Gastrocnemius medialis (tissue), 4 donors: ENCODE results near the gene DISP1. TPM values are rescaled to one million over a fixed set of nuclear protein-coding genes. Genes with fewer than 3 reads are reported as not detected.

ENCODE experiments used
- ATAC-seq, 2 donors: fragments of 150-250 bp; one replicate each; pipeline ENCODE4 v1.9.1; 2016
- DNase-seq, 2 donors: peaks; one replicate each; pipeline ENCODE4 v3.0.0-alpha.2; 2019
- H3K27ac ChIP-seq, 4 donors: fragments of 200-600 bp; sonication (generic); 1 replicate in 1 of 4; 2 replicates in 3 of 4; pipeline ENCODE4 v1.5.1; 2016 to 2018; ENCODE audit warnings: mild to moderate bottlenecking in 2 of 4, moderate library complexity in 1 of 4
- H3K27me3 ChIP-seq, 3 donors: fragments of 200-600 bp; sonication (generic) in 2 of 3; 1 replicate in 1 of 3; 2 replicates in 2 of 3; pipeline versions ENCODE4 v1.5.1 to v1.6.0; 2016 to 2019; ENCODE audit warnings: mild to moderate bottlenecking in 1 of 3, moderate library complexity in 1 of 3
- H3K36me3 ChIP-seq, 2 donors: fragments of 200-600 bp; sonication (generic) in 1 of 2; one replicate each; pipeline ENCODE4 v1.5.1; 2017 to 2018
- H3K4me1 ChIP-seq, 2 donors: fragments of 200-600 bp; sonication (generic) in 1 of 2; one replicate each; pipeline ENCODE4 v1.5.1; 2016 to 2017; ENCODE audit warnings: mild to moderate bottlenecking in 2 of 2
- H3K4me3 ChIP-seq, 4 donors: fragments of 200-600 bp; sonication (generic) in 3 of 4; 1 replicate in 1 of 4; 2 replicates in 3 of 4; pipeline ENCODE4 v1.5.1; 2016 to 2019; ENCODE audit warnings: mild to moderate bottlenecking in 2 of 4
- H3K9me3 ChIP-seq, 3 donors: fragments of 200-600 bp; sonication (generic) in 2 of 3; 1 replicate in 1 of 3; 2 replicates in 2 of 3; pipeline ENCODE4 v1.5.1; 2016 to 2019
- POLR2A ChIP-seq, 2 donors: fragments of 450-650 bp; IDR thresholded peaks; one replicate each; pipeline ENCODE4 v1.6.1; 2017; ENCODE audit warnings: antibody characterized with exemption in 2 of 2, mild to moderate bottlenecking in 2 of 2, moderate library complexity in 2 of 2
- in situ Hi-C, 4 donors: fragments of 200-750 bp; cut with MboI; loops; one replicate each; pipeline versions ENCODE4 v1.15.0 to v1.8.0; 2017; ENCODE audit warnings: low sequenced_read_pairs in 4 of 4
- intact Hi-C: fragments of 100-400 bp; cut with DNase I; formaldehyde crosslinking; loops from one replicate; pipeline ENCODE4 v1.15.1; 2023; ENCODE audit warnings: low total_unique reads
- total RNA-seq, 4 donors: library from RNA; depleted of rRNA; stranded (reverse); fragments of >200 nt; gene quantifications; one replicate each; pipeline versions ENCODE4 v1.1.0 to v1.2.3, GENCODE V29; 2016
- TF ChIP-seq, protein P1 (sequence below), 5 experiments: fragments of 450-650 bp in 3 of 5; fragments of 200-600 bp in 2 of 5; sonication (generic) in 2 of 5; IDR thresholded peaks in 4 of 5; conservative IDR thresholded peaks in 1 of 5; 1 replicate in 4 of 5; 2 replicates in 1 of 5; pipeline ENCODE4 v1.5.1; 2016 to 2019; ENCODE audit warnings: antibody characterized with exemption in 5 of 5, mild to moderate bottlenecking in 3 of 5, moderate library complexity in 3 of 5

The DISP1 gene
- total RNA-seq, 4 donors from 2014 or later = 2.4 to 3.7 (median 2.9) TPM

DNA sequence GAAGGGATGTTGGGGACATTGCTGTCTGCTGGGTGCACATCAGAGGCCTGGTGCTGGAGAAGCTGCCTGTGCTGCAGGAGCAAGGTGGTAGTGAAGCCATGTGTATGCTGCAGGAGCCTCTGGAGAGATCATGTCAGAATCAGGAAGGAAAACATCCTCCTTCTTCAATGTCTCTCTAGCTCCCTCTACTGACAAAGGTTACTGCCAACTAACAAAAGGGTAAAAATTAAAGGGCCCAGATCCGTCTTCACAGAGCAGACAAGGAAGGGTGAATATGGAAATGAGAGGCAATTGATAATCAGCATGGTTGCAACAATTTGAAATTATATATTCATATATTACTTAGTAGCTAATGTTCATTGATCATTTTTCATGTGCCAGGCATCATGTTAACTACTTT lies 45.7 kb upstream of the DISP1 start:
- Histone ChIP-seq H3K4me1 (no peaks in the 10 kb centered on the region), H3K27me3 (no peaks in the 10 kb centered on the region), H3K27ac (no peak overlapping the region), H3K36me3 (no peaks in the 10 kb centered on the region), H3K4me3 (no peak overlapping the region), H3K9me3 (no peaks in the 10 kb centered on the region)
- no peak for ATAC-seq
- TF ChIP-seq POLR2A (IDR thresholded peaks at IDR 0.05) = no peak
- TF ChIP-seq, protein P1, sequence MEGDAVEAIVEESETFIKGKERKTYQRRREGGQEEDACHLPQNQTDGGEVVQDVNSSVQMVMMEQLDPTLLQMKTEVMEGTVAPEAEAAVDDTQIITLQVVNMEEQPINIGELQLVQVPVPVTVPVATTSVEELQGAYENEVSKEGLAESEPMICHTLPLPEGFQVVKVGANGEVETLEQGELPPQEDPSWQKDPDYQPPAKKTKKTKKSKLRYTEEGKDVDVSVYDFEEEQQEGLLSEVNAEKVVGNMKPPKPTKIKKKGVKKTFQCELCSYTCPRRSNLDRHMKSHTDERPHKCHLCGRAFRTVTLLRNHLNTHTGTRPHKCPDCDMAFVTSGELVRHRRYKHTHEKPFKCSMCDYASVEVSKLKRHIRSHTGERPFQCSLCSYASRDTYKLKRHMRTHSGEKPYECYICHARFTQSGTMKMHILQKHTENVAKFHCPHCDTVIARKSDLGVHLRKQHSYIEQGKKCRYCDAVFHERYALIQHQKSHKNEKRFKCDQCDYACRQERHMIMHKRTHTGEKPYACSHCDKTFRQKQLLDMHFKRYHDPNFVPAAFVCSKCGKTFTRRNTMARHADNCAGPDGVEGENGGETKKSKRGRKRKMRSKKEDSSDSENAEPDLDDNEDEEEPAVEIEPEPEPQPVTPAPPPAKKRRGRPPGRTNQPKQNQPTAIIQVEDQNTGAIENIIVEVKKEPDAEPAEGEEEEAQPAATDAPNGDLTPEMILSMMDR (IDR thresholded peaks at IDR 0.05 in 4 of 5, conservative IDR thresholded peaks at IDR 0.05 in 1 of 5) = no peak
- DNase-seq = no peak
- in situ Hi-C loops (no loop called here), intact Hi-C loops (no loop called here)

DNA sequence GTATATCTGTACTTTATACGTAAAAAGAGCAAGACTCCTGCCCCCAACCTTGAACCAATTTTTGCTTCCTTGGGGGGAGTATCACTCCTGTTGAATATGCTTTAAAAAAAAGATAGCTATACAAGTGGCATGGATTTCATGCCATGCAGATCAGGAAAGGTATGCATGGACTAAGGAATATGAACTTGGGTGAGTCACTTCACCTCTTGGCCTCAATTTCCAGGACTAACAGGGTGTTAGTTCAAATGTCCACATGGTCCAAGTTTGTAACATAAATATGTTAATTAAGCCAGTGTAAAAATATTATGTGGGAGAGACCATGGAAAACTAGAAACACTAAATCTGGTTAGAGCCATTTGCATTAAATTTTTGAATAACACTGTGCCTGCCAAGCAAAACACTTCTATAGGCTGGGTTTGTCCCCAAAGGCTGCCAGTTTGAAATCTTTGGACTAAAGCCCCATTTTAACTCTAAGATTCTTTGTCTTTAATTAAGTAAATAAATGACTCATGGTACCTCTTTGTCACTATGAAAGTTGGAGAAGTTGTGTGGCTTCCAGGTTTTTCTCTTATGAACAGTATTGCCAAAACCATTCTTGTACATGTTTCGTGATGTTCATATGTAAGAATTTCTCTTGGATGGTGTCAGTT lies 44.7 kb upstream of the DISP1 start:
- in situ Hi-C loops (no loop called here), intact Hi-C loops (no loop called here)
- TF ChIP-seq POLR2A (IDR thresholded peaks at IDR 0.05) = no peak
- H3K4me1 ChIP-seq = no peaks in the 10 kb centered on the region
- ATAC-seq (no peak), DNase-seq (no peak)
- H3K4me3 ChIP-seq = no peak overlapping the region
- no peaks in the 10 kb centered on the region for H3K36me3 ChIP-seq
- no peak overlapping the region for H3K27ac ChIP-seq
- H3K9me3 ChIP-seq = no peaks in the 10 kb centered on the region
- no peaks in the 10 kb centered on the region for H3K27me3 ChIP-seq

DNA sequence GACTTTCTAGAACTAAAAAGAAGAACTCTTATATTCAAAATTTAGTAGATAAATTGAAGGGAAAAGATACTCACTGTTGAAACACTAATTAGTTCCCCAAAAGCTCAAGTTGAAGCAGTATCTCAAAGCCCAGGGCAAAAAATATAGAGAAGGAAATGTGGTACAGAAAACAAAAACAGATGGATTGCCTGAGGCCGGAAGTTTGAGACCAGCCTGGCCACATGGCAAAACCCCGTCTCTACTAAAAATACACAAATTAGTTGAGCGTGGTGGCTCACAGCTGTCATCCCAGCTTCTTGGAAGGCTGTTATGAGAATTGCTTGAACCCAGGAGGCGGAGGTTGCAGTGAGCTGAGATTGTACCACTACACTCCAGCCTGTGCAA lies 41.9 kb upstream of the DISP1 start:
- DNase-seq (no peak), ATAC-seq (no peak)
- no peaks in the 10 kb centered on the region for H3K9me3 ChIP-seq
- intact Hi-C loops (no loop called here), in situ Hi-C loops (no loop called here)
- no peaks in the 10 kb centered on the region for H3K4me1 ChIP-seq
- H3K27me3 ChIP-seq = no peaks in the 10 kb centered on the region
- H3K36me3 ChIP-seq = no peaks in the 10 kb centered on the region
- TF ChIP-seq, protein P1 (IDR thresholded peaks at IDR 0.05 in 4 of 5, conservative IDR thresholded peaks at IDR 0.05 in 1 of 5) = no peak
- no peak for TF ChIP-seq POLR2A (IDR thresholded peaks at IDR 0.05)
- H3K4me3 ChIP-seq = no peak overlapping the region
- peak overlapping the region in 2 of 4 donors; percentile 14 to 50 for H3K27ac ChIP-seq

DNA sequence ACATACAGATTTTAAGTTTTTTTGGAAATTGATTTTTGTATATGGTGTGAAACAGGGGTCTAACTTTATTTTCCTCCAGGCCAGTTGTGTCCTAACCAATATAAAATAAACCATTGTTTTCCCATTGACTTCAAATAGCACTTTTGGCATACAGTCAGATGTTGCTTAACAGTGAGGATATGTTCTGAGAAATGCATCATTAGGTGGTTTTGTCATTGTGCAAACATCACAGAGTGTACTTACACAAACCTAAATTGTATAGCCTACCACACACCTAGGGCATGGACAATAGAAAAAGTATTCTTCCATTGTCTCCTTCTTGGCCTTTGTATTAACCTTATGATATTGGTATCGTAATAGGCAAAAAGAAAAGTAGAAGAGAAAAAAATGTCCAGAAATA lies 37.4 kb upstream of the DISP1 start:
- Histone ChIP-seq H3K4me3 (no peak overlapping the region), H3K4me1 (no peaks in the 10 kb centered on the region), H3K27me3 (no peaks in the 10 kb centered on the region), H3K27ac (no peak overlapping the region), H3K9me3 (no peaks in the 10 kb centered on the region), H3K36me3 (no peaks in the 10 kb centered on the region)
- intact Hi-C loops = no loop called here
- no peak for DNase-seq
- no peak for ATAC-seq
- in situ Hi-C loops = no loop called here
- TF ChIP-seq, protein P1 (IDR thresholded peaks at IDR 0.05 in 4 of 5, conservative IDR thresholded peaks at IDR 0.05 in 1 of 5) = no peak
- TF ChIP-seq POLR2A (IDR thresholded peaks at IDR 0.05) = no peak

DNA sequence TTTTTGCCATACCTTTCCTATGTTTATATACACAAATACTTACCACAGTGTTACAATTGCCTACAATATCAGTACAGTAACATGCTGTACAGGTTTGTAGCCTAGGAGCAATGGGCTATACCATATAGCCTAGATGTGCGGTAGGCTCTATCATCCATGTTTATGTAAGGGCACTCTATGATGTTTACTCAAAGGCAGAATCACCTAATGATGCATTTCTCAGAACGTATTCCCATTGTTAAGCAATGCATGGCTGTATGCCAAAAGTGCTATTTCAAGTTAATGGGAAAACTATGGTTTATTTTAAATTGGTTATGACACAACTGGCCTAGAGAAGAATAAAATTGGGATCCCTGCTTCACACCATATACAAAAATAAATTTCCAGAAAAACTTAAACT lies 36.9 kb upstream of the DISP1 start:
- no peak overlapping the region for H3K27ac ChIP-seq
- in situ Hi-C loops (no loop called here), intact Hi-C loops (no loop called here)
- H3K27me3 ChIP-seq = no peaks in the 10 kb centered on the region
- no peaks in the 10 kb centered on the region for H3K9me3 ChIP-seq
- no peaks in the 10 kb centered on the region for H3K36me3 ChIP-seq
- DNase-seq (no peak), ATAC-seq (no peak)
- no peaks in the 10 kb centered on the region for H3K4me1 ChIP-seq
- no peak overlapping the region for H3K4me3 ChIP-seq
- TF ChIP-seq POLR2A (IDR thresholded peaks at IDR 0.05) = no peak
- TF ChIP-seq, protein P1 (IDR thresholded peaks at IDR 0.05 in 4 of 5, conservative IDR thresholded peaks at IDR 0.05 in 1 of 5) = no peak
